Neural cell (in vitro differentiated cells): ENCODE measurements around the gene TMF1.

Source experiments
- EP300 ChIP-seq: fragments of 450-650 bp; conservative IDR thresholded peaks from 2 replicates; pipeline ENCODE4 v1.6.1; 2014; ENCODE audit warnings: antibody characterized with exemption, mild to moderate bottlenecking, moderate library complexity; ENCODE audit not compliant: poor library complexity, severe bottlenecking
- EZH2 ChIP-seq: fragments of 200-600, 300-800 bp; shearing (Covaris generic), sonication (generic); IDR thresholded peaks from 2 replicates; pipeline ENCODE4 v1.6.1; 2014; ENCODE audit warnings: antibody characterized with exemption, low read length, borderline replicate concordance, mild to moderate bottlenecking; ENCODE audit not compliant: insufficient read depth, poor library complexity, severe bottlenecking
- POLR2AphosphoS5 ChIP-seq: IDR thresholded peaks from 2 replicates; pipeline ENCODE4 v1.6.1; 2012
- RAD21 ChIP-seq: fragments of 450-650 bp; conservative IDR thresholded peaks from 2 replicates; pipeline ENCODE4 v1.6.1; 2014; ENCODE audit warnings: antibody characterized with exemption, mild to moderate bottlenecking, moderate library complexity
- REST ChIP-seq: IDR thresholded peaks from 2 replicates; pipeline ENCODE4 v1.6.1; 2012; ENCODE audit warnings: borderline replicate concordance
- TF ChIP-seq, protein P1 (sequence below): fragments of 450-650 bp; IDR thresholded peaks from 2 replicates; pipeline ENCODE4 v1.5.1; 2014; ENCODE audit warnings: antibody characterized with exemption, mild to moderate bottlenecking, moderate library complexity; ENCODE audit not compliant: poor library complexity, severe bottlenecking

GRCh38 chr3:68974711-68975110, 77.4 kb downstream of the TMF1 start:
- no peak for TF ChIP-seq EP300
- TF ChIP-seq, protein P1, sequence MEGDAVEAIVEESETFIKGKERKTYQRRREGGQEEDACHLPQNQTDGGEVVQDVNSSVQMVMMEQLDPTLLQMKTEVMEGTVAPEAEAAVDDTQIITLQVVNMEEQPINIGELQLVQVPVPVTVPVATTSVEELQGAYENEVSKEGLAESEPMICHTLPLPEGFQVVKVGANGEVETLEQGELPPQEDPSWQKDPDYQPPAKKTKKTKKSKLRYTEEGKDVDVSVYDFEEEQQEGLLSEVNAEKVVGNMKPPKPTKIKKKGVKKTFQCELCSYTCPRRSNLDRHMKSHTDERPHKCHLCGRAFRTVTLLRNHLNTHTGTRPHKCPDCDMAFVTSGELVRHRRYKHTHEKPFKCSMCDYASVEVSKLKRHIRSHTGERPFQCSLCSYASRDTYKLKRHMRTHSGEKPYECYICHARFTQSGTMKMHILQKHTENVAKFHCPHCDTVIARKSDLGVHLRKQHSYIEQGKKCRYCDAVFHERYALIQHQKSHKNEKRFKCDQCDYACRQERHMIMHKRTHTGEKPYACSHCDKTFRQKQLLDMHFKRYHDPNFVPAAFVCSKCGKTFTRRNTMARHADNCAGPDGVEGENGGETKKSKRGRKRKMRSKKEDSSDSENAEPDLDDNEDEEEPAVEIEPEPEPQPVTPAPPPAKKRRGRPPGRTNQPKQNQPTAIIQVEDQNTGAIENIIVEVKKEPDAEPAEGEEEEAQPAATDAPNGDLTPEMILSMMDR, result no peak
- no peak for TF ChIP-seq POLR2AphosphoS5
- TF ChIP-seq REST, result no peak
- TF ChIP-seq RAD21, result no peak
- TF ChIP-seq EZH2, result no peak
